Progenitor cell of endocrine pancreas (in vitro differentiated cells): ENCODE measurements around the gene ITGB2. TPM values are rescaled to one million over a fixed set of nuclear protein-coding genes. Genes with fewer than 3 reads are reported as not detected.

ENCODE experiments used
- DNase-seq: peaks from one replicate; pipeline ENCODE4 v3.0.0; 2021; ENCODE audit warnings: low spot score; ENCODE audit not compliant: unreplicated experiment
- H3K27ac Mint-ChIP-seq: 2 replicates; pipeline ENCODE4 v1.8.0; 2021; ENCODE audit warnings: mild to moderate bottlenecking, moderate library complexity, mixed read lengths
- H3K27me3 Mint-ChIP-seq: 2 replicates; pipeline ENCODE4 v1.8.0; 2021; ENCODE audit warnings: mixed read lengths
- H3K36me3 Mint-ChIP-seq: 2 replicates; pipeline ENCODE4 v1.8.0; 2022; ENCODE audit warnings: mixed read lengths; ENCODE audit not compliant: insufficient read depth
- H3K4me1 Mint-ChIP-seq: 2 replicates; pipeline ENCODE4 v1.8.0; 2021; ENCODE audit warnings: low read depth, mixed read lengths
- H3K4me3 Mint-ChIP-seq: 2 replicates; pipeline ENCODE4 v1.8.0; 2021; ENCODE audit warnings: low read depth, mild to moderate bottlenecking, moderate library complexity, mixed read lengths
- H3K9me3 Mint-ChIP-seq: 2 replicates; pipeline ENCODE4 v1.8.0; 2021; ENCODE audit warnings: low read depth, mixed read lengths
- total RNA-seq: library from RNA; stranded (reverse); gene quantifications from 2 replicates; pipeline ENCODE4 v1.2.1, GENCODE V29; 2021
- TF ChIP-seq, protein P1 (sequence below): fragments of 200-600 bp; sonication (generic); IDR thresholded peaks from one replicate; pipeline ENCODE4 v1.5.0; 2021; ENCODE audit warnings: antibody characterized with exemption, mild to moderate bottlenecking; ENCODE audit not compliant: unreplicated experiment

The ITGB2 gene
- total RNA-seq, 1 donor from 2014 or later = 0.41 TPM

DNA sequence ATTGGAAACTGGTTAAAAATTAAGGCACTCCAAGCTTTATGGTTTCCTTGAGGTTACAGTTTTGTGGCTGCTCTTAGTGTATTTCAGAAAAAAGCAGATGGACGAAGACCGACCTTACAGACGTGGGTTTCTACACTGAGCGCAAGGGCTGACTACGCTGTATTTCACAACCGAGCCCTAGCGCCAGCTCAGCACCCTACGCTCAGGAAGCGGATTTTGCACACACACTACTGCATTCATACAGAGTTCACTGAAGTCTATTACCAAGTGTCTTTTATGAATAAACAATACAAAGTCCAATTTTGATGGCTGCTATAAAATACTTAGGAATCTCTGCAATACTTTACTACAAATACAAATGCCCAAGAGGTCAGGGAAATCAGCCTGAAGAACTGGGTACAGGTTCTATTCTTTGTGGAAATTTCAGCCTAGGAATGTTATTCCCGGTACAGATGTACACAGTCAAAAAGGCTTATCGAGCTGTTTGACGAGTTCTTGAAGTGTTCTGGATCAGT is 71.0 kb downstream of the ITGB2 start:
- peaks cover 23% of the 10 kb centered on the region for H3K36me3 Mint-ChIP-seq
- TF ChIP-seq, protein P1, sequence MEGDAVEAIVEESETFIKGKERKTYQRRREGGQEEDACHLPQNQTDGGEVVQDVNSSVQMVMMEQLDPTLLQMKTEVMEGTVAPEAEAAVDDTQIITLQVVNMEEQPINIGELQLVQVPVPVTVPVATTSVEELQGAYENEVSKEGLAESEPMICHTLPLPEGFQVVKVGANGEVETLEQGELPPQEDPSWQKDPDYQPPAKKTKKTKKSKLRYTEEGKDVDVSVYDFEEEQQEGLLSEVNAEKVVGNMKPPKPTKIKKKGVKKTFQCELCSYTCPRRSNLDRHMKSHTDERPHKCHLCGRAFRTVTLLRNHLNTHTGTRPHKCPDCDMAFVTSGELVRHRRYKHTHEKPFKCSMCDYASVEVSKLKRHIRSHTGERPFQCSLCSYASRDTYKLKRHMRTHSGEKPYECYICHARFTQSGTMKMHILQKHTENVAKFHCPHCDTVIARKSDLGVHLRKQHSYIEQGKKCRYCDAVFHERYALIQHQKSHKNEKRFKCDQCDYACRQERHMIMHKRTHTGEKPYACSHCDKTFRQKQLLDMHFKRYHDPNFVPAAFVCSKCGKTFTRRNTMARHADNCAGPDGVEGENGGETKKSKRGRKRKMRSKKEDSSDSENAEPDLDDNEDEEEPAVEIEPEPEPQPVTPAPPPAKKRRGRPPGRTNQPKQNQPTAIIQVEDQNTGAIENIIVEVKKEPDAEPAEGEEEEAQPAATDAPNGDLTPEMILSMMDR = no peak
- no peak overlapping the region for H3K4me3 Mint-ChIP-seq
- H3K27ac Mint-ChIP-seq = no peak overlapping the region
- H3K27me3 Mint-ChIP-seq = peaks cover under 1% of the 10 kb centered on the region
- H3K9me3 Mint-ChIP-seq = no peaks in the 10 kb centered on the region
- DNase-seq = no peak
- peaks cover 14% of the 10 kb centered on the region for H3K4me1 Mint-ChIP-seq

DNA sequence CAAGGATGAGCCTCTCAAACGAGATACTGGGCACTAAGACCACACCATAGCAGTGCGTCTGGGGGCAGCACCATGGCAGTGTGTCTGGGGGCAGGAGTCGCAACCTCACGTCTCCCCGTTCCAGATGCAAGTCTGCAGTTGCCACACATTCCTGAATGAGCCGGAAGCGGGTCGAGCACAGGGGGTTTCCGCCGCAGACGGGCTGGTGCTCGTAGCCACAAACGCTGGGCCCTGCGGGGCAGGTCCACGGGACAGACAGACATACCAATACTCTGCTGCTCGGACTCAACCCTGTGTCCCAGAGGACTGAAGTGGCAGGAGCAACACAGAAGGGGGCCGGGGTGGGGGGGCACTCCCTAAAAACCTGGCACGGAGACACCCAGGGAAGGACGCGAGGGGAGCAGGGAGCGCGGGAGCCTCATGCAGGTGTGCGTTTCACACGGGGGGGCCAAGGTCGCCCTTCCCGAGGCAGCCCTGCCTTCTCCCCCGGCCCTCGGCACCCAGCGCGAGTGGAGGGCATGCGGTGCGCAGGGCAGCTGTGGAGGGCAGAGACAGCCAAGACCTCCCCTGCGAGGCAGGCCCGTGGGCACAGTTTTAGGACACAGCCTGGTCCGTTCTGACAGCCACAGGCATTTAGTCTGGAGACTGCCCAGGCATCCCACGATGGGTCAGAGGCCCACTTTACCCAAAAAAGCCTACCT is 71.7 kb downstream of the ITGB2 start:
- TF ChIP-seq, protein P1 = no peak
- DNase-seq = no peak
- H3K27me3 Mint-ChIP-seq = peaks cover 6% of the 10 kb centered on the region
- peaks cover 18% of the 10 kb centered on the region for H3K36me3 Mint-ChIP-seq
- peaks cover 14% of the 10 kb centered on the region for H3K4me1 Mint-ChIP-seq
- no peak overlapping the region for H3K4me3 Mint-ChIP-seq
- no peaks in the 10 kb centered on the region for H3K9me3 Mint-ChIP-seq
- H3K27ac Mint-ChIP-seq = no peak overlapping the region

DNA sequence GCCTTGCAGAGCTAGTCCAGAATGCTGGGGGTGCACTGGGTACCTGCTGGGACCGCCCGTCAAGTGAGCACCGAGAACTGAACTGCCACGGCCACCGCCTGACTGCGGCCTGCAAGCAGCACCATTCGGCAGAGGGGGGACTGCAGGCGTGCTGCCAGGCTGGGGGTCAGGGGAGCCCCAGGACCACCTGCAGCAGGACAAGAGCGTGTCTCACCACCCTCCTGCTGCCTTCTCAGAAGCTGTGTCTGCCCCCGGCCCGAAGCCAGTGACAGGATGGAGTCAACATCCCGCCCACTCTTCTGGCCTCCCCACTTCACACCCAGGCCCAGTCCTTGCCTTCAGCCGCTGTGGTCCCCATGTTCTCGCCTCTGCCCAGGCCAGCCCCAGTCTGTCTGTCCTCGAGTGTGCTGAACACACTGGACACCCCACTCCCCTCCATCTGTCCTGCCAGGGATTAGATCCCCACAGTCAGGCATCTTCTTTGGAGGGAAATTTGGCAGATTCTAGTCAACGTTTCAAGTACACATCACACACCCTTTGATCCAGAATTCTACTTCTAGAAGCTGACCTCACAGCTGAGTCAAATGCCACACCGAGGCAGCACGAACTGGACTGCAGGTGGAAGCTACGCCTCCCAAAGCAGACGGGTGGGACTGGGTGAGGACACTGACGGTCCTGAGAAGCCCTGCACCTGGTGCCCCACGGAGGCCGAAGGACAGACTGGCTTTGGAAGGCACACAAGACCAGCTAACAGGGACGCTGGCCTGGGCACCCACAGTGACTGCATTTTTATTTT is 73.2 kb downstream of the ITGB2 start:
- Mint-ChIP-seq H3K9me3 (no peaks in the 10 kb centered on the region), H3K4me1 (peaks cover 6% of the 10 kb centered on the region), H3K4me3 (no peak overlapping the region), H3K27me3 (peaks cover 8% of the 10 kb centered on the region), H3K36me3 (peaks cover 14% of the 10 kb centered on the region), H3K27ac (no peak overlapping the region)
- DNase-seq = no peak
- TF ChIP-seq, protein P1 = no peak

DNA sequence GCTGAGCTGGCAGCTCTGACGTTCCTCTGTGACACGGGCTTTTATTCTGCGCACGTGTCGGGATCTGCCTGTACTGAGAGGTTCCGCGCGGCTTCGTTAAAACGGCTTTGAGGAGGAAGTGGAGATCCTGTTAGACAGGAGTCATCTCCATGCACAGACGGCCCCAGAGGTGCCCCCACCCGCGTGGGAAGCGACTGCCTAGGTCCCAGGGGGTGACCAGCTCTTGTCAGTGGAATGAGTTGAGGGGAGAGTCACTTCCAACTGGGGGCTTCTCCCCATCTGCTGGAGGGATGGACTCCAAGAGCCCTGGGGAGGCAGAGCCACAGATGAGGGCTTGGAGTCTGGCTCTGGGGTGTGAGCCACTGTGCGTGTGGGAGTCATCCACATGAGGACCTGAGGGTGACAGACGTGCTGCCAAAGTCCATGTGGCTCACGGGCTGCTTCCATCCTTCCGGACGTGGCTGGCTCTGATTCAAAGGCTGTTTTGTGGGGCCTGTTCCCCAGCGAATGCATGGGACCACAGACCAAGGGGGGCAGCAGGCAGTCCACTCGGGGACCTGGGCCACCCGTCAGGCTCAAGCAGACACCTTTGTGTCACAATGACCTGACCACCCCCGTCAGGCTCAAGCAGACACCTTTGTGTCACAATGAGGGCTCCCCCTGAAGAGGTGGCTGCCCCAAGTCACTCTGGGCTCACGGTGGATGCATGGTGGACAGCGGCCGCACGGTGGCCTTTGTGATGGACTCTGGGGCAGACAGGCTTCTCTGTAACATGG is 74.0 kb downstream of the ITGB2 start:
- peaks cover 6% of the 10 kb centered on the region for H3K4me1 Mint-ChIP-seq
- H3K27ac Mint-ChIP-seq = no peak overlapping the region
- TF ChIP-seq, protein P1 = no peak
- H3K4me3 Mint-ChIP-seq = no peak overlapping the region
- H3K36me3 Mint-ChIP-seq = peaks cover 12% of the 10 kb centered on the region
- H3K9me3 Mint-ChIP-seq = no peaks in the 10 kb centered on the region
- H3K27me3 Mint-ChIP-seq = peaks cover 14% of the 10 kb centered on the region
- DNase-seq = no peak

DNA sequence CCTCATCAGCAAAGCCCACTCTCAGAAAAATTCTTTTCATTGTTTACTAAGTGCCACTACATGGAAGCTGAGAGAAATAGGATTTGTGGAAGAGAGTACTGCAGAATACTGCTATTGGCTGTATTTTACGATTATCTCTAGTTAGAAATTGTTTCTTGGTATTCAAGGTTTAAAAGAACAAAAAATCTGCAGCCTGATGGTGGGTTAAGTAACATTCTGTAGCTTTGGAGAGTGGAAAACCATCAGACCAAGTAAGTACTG is 74.5 kb downstream of the ITGB2 start:
- Mint-ChIP-seq H3K9me3 (no peaks in the 10 kb centered on the region), H3K27ac (no peak overlapping the region), H3K27me3 (peaks cover 18% of the 10 kb centered on the region), H3K4me3 (peak overlapping the region; percentile 48), H3K36me3 (peaks cover 12% of the 10 kb centered on the region), H3K4me1 (peaks cover 6% of the 10 kb centered on the region)
- TF ChIP-seq, protein P1 = no peak
- DNase-seq = no peak
